NB4 (cell line): ENCODE measurements around the gene AMBRA1.

Source experiments
- DNase-seq: peaks from one replicate; pipeline ENCODE4 v3.0.0; 2010; ENCODE audit warnings: low read depth
- H3K4me3 ChIP-seq: one replicate; pipeline ENCODE4 v1.5.1; 2011; ENCODE audit warnings: mild to moderate bottlenecking, low read depth, low read length, moderate library complexity
- MYC ChIP-seq: IDR thresholded peaks from 2 replicates; pipeline ENCODE4 v1.6.1; 2011; ENCODE audit warnings: low read depth, low read length
- POLR2A ChIP-seq: IDR thresholded peaks from 2 replicates; pipeline ENCODE4 v1.6.1; 2011; ENCODE audit warnings: mild to moderate bottlenecking; ENCODE audit not compliant: insufficient read length; ENCODE audit errors: extremely low read depth
- TF ChIP-seq, protein P1 (sequence below): IDR thresholded peaks from 2 replicates; pipeline ENCODE4 v1.6.1; 2011; ENCODE audit warnings: low read depth, low read length
- TF ChIP-seq, protein P2 (sequence below): IDR thresholded peaks from one replicate; pipeline ENCODE4 v1.5.1; 2012; ENCODE audit warnings: low read depth, low read length

Gene AMBRA1

DNA sequence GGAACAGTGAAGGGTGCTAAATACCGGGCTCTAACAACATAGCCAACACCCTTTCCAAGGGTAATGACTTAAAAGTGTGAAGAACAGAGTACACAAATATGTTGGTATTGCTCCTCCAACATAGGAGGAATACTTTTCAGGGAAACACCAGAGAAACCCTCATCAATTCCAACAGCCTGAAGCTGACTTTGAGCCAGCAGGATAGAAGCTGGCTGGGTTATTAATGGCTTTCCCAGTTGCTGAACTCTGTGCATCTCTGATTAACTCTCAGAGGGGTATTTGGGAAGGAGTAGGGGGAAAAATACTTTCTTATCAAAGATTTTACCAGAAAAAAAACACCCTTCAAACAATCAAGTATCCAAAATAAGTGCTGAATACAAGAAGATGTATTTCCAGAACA, 95.6 kb downstream of the AMBRA1 start:
- no peak for DNase-seq
- TF ChIP-seq, protein P1, sequence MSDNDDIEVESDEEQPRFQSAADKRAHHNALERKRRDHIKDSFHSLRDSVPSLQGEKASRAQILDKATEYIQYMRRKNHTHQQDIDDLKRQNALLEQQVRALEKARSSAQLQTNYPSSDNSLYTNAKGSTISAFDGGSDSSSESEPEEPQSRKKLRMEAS, result no peak
- TF ChIP-seq POLR2A, result no peak
- TF ChIP-seq, protein P2, sequence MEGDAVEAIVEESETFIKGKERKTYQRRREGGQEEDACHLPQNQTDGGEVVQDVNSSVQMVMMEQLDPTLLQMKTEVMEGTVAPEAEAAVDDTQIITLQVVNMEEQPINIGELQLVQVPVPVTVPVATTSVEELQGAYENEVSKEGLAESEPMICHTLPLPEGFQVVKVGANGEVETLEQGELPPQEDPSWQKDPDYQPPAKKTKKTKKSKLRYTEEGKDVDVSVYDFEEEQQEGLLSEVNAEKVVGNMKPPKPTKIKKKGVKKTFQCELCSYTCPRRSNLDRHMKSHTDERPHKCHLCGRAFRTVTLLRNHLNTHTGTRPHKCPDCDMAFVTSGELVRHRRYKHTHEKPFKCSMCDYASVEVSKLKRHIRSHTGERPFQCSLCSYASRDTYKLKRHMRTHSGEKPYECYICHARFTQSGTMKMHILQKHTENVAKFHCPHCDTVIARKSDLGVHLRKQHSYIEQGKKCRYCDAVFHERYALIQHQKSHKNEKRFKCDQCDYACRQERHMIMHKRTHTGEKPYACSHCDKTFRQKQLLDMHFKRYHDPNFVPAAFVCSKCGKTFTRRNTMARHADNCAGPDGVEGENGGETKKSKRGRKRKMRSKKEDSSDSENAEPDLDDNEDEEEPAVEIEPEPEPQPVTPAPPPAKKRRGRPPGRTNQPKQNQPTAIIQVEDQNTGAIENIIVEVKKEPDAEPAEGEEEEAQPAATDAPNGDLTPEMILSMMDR, result no peak
- no peak for TF ChIP-seq MYC
- no peak overlapping the region for H3K4me3 ChIP-seq

DNA sequence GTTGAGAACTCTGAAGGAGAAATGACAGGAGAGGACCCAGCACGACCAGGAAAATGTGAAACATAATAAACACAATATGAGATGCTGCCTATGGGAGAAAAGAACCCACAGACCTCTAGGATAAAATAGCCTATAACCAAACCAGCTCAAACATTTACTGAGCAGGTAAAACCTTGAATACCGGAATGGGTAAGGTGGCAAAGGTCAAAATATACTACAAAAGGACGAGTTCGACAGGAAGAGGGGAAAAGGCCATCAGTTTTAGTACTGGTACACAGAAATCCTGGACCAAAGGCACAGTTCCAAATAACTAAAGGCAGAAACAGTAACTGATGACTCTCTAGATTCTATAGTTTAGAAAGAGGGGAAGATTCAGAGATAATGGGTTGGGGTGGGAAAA, 96.3 kb downstream of the AMBRA1 start:
- DNase-seq, result no peak
- H3K4me3 ChIP-seq, result no peak overlapping the region
- no peak for TF ChIP-seq POLR2A
- no peak for TF ChIP-seq MYC
- TF ChIP-seq, protein P2, result no peak
- TF ChIP-seq, protein P1, result no peak

DNA sequence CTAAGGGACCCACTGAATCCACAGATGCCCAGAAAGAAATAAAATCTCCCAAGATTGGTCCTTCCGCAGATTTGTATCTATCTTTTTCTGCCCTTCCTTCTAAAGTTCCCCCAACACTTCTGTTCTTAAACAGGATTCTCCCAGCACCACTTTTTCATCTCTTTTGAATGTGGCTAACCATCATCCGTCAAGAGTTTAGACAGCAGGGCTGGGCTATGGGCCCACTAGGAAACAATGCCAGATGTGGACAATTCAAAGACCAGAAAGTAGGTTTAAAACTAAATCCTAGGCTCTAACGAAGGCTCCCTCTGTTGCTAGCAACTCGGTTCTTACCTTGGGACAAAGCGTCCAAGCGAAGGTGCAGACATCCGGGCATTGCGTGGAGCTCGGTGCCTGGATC, 100.0 kb downstream of the AMBRA1 start:
- DNase-seq, result no peak
- TF ChIP-seq, protein P2, result no peak
- TF ChIP-seq, protein P1, result no peak
- TF ChIP-seq MYC, result no peak
- no peak for TF ChIP-seq POLR2A
- no peak overlapping the region for H3K4me3 ChIP-seq

DNA sequence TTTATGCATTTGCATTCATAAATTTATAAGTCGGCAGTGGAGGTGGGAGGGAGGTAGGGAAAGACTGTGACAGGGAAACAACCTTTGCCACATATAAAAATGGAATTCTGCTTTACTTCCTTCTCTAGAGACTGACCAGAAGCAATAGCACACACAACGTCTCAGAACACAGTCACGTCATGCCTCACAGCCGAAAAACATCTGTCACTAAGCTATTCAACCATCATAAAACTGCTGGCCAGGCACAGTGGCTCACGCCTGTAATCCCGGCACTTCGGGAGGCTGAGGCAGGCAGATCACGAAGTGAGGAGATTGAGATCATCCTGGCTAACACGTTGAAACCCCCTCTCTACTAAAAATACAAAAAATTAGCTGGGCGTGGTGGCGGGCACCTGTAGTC, 101.3 kb downstream of the AMBRA1 start:
- TF ChIP-seq, protein P2, result no peak
- TF ChIP-seq, protein P1, result no peak
- TF ChIP-seq POLR2A (no peak), MYC (no peak)
- no peak for DNase-seq

DNA sequence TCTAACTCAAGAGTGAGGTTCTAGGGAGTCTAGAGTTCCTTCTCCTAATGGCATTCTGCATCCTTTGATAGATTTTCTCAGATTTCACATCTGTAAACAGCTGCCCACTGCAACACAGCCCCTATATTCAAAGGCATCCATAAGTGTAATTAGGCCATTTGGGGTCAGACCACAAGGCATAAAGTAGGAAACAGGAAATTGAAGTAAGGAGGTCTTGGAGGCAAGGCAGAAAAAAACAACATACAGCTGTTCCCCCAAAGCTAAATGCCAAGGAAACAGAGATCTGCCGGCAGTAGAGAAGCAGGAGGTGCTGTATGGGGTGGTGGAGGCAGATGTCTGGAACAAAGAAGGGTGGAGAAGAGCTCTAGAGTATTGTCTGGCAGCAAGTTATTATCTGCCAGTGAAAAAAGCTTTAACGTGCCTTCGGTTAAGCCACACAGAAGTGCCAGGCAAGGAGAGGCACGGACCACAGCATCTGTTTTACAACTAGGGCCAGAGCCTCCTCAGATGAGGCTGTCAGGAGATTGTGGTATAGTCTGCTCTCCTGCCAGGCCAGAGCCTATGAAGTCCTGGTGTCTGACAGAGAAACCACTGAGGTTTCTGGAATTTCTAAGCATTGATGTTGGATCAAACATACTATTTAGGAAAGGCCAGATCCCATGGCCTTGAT, 102.0 kb downstream of the AMBRA1 start:
- H3K4me3 ChIP-seq, result no peak overlapping the region
- no peak for DNase-seq
- TF ChIP-seq, protein P1, result no peak
- TF ChIP-seq POLR2A (no peak), MYC (no peak)
- TF ChIP-seq, protein P2, result no peak

More for the DNA sequence above, 101.3 kb downstream of the AMBRA1 start:
- H3K4me3 ChIP-seq, result no peak overlapping the region
